Upper lobe of left lung (tissue), 6 donors: ENCODE data around the gene DNAH8. TPM values are rescaled to one million over a fixed set of nuclear protein-coding genes. Genes with fewer than 3 reads are reported as not detected.

Experiments used
- ATAC-seq, 2 donors: fragments of 200-7000 bp; cut with Tn5 transposase; one replicate each; pipeline ENCODE4 v1.9.1; 2022; ENCODE audit warnings: mild to moderate bottlenecking in 2 of 2, moderate library complexity in 2 of 2; ENCODE audit not compliant: low FRiP score in 2 of 2
- DNase-seq, 2 donors: peaks; one replicate each; pipeline ENCODE4 v3.0.0-alpha.2; 2019 to 2020
- H3K27ac ChIP-seq, 4 donors: fragments of 200-600 bp; sonication (generic); one replicate each; pipeline ENCODE4 v1.5.1; 2016 to 2019
- H3K27me3 ChIP-seq, 4 donors: fragments of 200-600 bp; sonication (generic); one replicate each; pipeline ENCODE4 v1.5.1; 2017 to 2019
- H3K36me3 ChIP-seq, 4 donors: fragments of 200-600 bp; sonication (generic); one replicate each; pipeline ENCODE4 v1.5.1; 2016 to 2019
- H3K4me1 ChIP-seq, 4 donors: fragments of 200-600 bp; sonication (generic); one replicate each; pipeline ENCODE4 v1.5.1; 2018 to 2019
- H3K4me3 ChIP-seq, 4 donors: fragments of 200-600 bp; sonication (generic); one replicate each; pipeline ENCODE4 v1.5.1; 2017 to 2019; ENCODE audit warnings: mild to moderate bottlenecking in 2 of 4, moderate library complexity in 1 of 4
- H3K9me3 ChIP-seq, 4 donors: fragments of 200-600 bp; sonication (generic); one replicate each; pipeline ENCODE4 v1.5.1; 2018 to 2019
- CTCF ChIP-seq, 6 experiments: fragments of 450-650 bp in 4 of 6; fragments of 200-600 bp in 2 of 6; sonication (generic) in 2 of 6; IDR thresholded peaks; one replicate each; pipeline ENCODE4 v1.5.1; 2016 to 2019; ENCODE audit warnings: antibody characterized with exemption in 6 of 6
- EP300 ChIP-seq, 4 donors: sonication (generic); formaldehyde crosslinking; IDR thresholded peaks; one replicate each; pipeline ENCODE4 v1.5.1; 2017; ENCODE audit warnings: antibody characterized with exemption in 4 of 4, control low read depth in 2 of 4
- POLR2A ChIP-seq, 4 donors: fragments of 450-650 bp; IDR thresholded peaks; one replicate each; pipeline ENCODE4 v1.5.1; 2016 to 2017; ENCODE audit warnings: antibody characterized with exemption in 4 of 4, mild to moderate bottlenecking in 2 of 4
- POLR2AphosphoS5 ChIP-seq, 2 donors: sonication (generic); formaldehyde crosslinking; IDR thresholded peaks; one replicate each; pipeline ENCODE4 v1.5.1; 2017; ENCODE audit warnings: antibody characterized with exemption in 2 of 2
- WGBS, 2 donors: methylation state at CpG; one replicate each; pipeline ENCODE4 v1.1.5; 2017 to 2018; 5-methylcytosine and 5-hydroxymethylcytosine counted together
- total RNA-seq, 6 donors: library from RNA; depleted of rRNA in 4 of 6; stranded (reverse); fragments of >200 nt in 4 of 6; gene quantifications; one replicate each; pipeline versions ENCODE4 v1.1.0 to v1.2.1, GENCODE V29; 2016 to 2021
- donor health status: DM: no; HTN: no; CAD: no; lungs with moderate emphysema.
- donor health status: DM: no; HTN: yes; CAD: no; lungs with severe emphysema.

The DNAH8 gene
- total RNA-seq, 6 donors from 2014 or later: under 0.01 to 0.24 (median 0.15) TPM; not detected in 2

GRCh38 chr6:38773338-38773737 is 58.2 kb downstream of the DNAH8 start:
- WGBS, 2 donors: 88 to 93% methylated on average over 3 of the region's 3 CpGs

GRCh38 chr6:38774929-38775707 is 60.0 kb downstream of the DNAH8 start:
- WGBS, 2 donors: 87 to 92% methylated on average over 5 of the region's 5 CpGs
- Histone ChIP-seq H3K27me3 (no peaks in the 10 kb centered on the region), H3K27ac (no peak overlapping the region), H3K4me1 (peaks cover 0 to 10% (median 6%) of the 10 kb centered on the region in 4 donors), H3K36me3 (no peaks in the 10 kb centered on the region), H3K9me3 (no peaks in the 10 kb centered on the region), H3K4me3 (no peak overlapping the region)
- no peak for DNase-seq
- ATAC-seq: peak in 1 of 2 donors; percentile 67
- TF ChIP-seq POLR2A (IDR thresholded peaks at IDR 0.05) (no peak), EP300 (IDR thresholded peaks at IDR 0.05) (no peak), CTCF (IDR thresholded peaks at IDR 0.05) (no peak), POLR2AphosphoS5 (IDR thresholded peaks at IDR 0.05) (no peak)

More at GRCh38 chr6:38773338-38773737, 58.2 kb downstream of the DNAH8 start:
- Histone ChIP-seq H3K27ac (no peak overlapping the region), H3K9me3 (peaks cover 0 to 5% (median 0%) of the 10 kb centered on the region in 4 donors), H3K36me3 (no peaks in the 10 kb centered on the region), H3K4me3 (no peak overlapping the region), H3K27me3 (no peaks in the 10 kb centered on the region), H3K4me1 (peaks cover 0 to 10% (median 6%) of the 10 kb centered on the region in 4 donors)
- peak in 5 of 6 experiments; percentile 15 to 39 (median 33) for TF ChIP-seq CTCF (IDR thresholded peaks at IDR 0.05)
- TF ChIP-seq POLR2AphosphoS5 (IDR thresholded peaks at IDR 0.05): no peak
- ATAC-seq (peak in 1 of 2 donors; percentile 24), DNase-seq (no peak)

- Histone ChIP-seq H3K4me3 (no peak overlapping the region), H3K9me3 (no peaks in the 10 kb centered on the region), H3K36me3 (no peaks in the 10 kb centered on the region), H3K4me1 (peaks cover 0 to 9% (median 6%) of the 10 kb centered on the region in 4 donors), H3K27ac (no peak overlapping the region), H3K27me3 (no peaks in the 10 kb centered on the region)
- DNase-seq (no peak), ATAC-seq (no peak)
- 84 to 87% methylated on average over 1 of the region's 1 CpG for WGBS, 2 donors
- TF ChIP-seq POLR2A (IDR thresholded peaks at IDR 0.05): no peak
- TF ChIP-seq EP300 (IDR thresholded peaks at IDR 0.05): no peak
- no peak for TF ChIP-seq POLR2AphosphoS5 (IDR thresholded peaks at IDR 0.05)
- no peak for TF ChIP-seq CTCF (IDR thresholded peaks at IDR 0.05)
Measured at GRCh38 chr6:38775870-38776269, 60.8 kb downstream of the DNAH8 start.

GRCh38 chr6:38776515-38776914 is 61.4 kb downstream of the DNAH8 start:
- H3K27ac ChIP-seq: no peak overlapping the region
- no peak for ATAC-seq

More at GRCh38 chr6:38776515-38776914, 61.4 kb downstream of the DNAH8 start:
- no peaks in the 10 kb centered on the region for H3K27me3 ChIP-seq
- H3K36me3 ChIP-seq: no peaks in the 10 kb centered on the region
- H3K4me1 ChIP-seq: peaks cover 0 to 2% (median 1%) of the 10 kb centered on the region in 4 donors
- DNase-seq: no peak
- H3K9me3 ChIP-seq: no peaks in the 10 kb centered on the region
- WGBS, 2 donors: 55% methylated on average over 1 of the region's 1 CpG
- TF ChIP-seq POLR2A (IDR thresholded peaks at IDR 0.05): no peak
- no peak for TF ChIP-seq EP300 (IDR thresholded peaks at IDR 0.05)
- TF ChIP-seq POLR2AphosphoS5 (IDR thresholded peaks at IDR 0.05): no peak
- TF ChIP-seq CTCF (IDR thresholded peaks at IDR 0.05): no peak
- H3K4me3 ChIP-seq: no peak overlapping the region
